ENCODE data around the gene HIBCH.
"Not testable (repeated sequence)": the region's sequence is repeated elsewhere in the genome, so short reads cannot be mapped to it uniquely, and the experiment has no call there.

The HIBCH gene

GRCh38 chr2:190318931-190319554, 583 bp downstream of the HIBCH start:
- Histone ChIP-seq H3K4me1 (ENCODE audit: insufficient read depth, insufficient read length) (no peaks in the 10 kb centered on the region), H3K27me3 (ENCODE audit: insufficient read depth, insufficient read length) (no peaks in the 10 kb centered on the region), H3K9ac (ENCODE audit: insufficient read length, low read depth) (peak overlapping the region; percentile 92), H3K36me3 (ENCODE audit: insufficient read depth, insufficient read length, low read length) (no peaks in the 10 kb centered on the region), H3K4me3 (ENCODE audit: insufficient read length, low read depth) (peak overlapping the region; percentile 76), H3K9me3 (ENCODE audit: insufficient read depth, low read length) (no peaks in the 10 kb centered on the region)
- DNase-seq (ENCODE audit: low read depth, low spot score), result no peak
- TF ChIP-seq SUZ12 (IDR thresholded peaks at IDR 0.05; ENCODE audit: extremely low read depth, insufficient read depth, insufficient read length), result no peak

- DNase-seq (ENCODE audit: low read depth, low spot score), result no peak
- Histone ChIP-seq H3K4me1 (ENCODE audit: insufficient read depth, insufficient read length) (no peaks in the 10 kb centered on the region), H3K4me3 (ENCODE audit: insufficient read length, low read depth) (peak overlapping the region; percentile 76), H3K9ac (ENCODE audit: insufficient read length, low read depth) (peak overlapping the region; percentile 92), H3K36me3 (ENCODE audit: insufficient read depth, insufficient read length, low read length) (no peaks in the 10 kb centered on the region), H3K9me3 (ENCODE audit: insufficient read depth, low read length) (no peaks in the 10 kb centered on the region), H3K27me3 (ENCODE audit: insufficient read depth, insufficient read length) (no peaks in the 10 kb centered on the region)
- TF ChIP-seq YY1 (IDR thresholded peaks at IDR 0.05; ENCODE audit: insufficient read depth, insufficient read length), result no peak
Measured at GRCh38 chr2:190318514-190318913, 1.1 kb downstream of the HIBCH start.

DNA sequence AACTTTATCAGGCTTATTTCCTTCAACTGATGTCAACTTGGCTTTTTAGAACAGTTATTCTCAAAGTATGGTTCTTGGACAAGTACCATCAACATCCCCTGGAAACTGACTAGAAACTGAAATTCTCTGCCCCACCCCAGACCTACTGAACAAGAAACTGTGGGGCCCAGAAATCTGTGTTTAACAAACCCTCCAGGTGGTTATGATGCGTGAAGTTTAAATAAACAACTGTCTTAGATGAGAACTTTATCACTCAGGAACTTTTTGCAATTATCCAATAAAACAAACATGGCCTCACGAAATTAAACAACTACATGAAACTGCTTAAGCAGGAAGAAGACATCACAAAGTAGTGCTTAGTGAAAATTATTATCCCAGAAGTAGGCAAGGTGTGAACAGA, 4.4 kb downstream of the HIBCH start:
- Histone ChIP-seq H3K9ac (ENCODE audit: insufficient read length, low read depth) (no peak overlapping the region), H3K27me3 (ENCODE audit: insufficient read depth, insufficient read length) (no peaks in the 10 kb centered on the region), H3K36me3 (ENCODE audit: insufficient read depth, insufficient read length, low read length) (peaks cover 3% of the 10 kb centered on the region), H3K4me1 (ENCODE audit: insufficient read depth, insufficient read length) (no peaks in the 10 kb centered on the region), H3K9me3 (ENCODE audit: insufficient read depth, low read length) (no peaks in the 10 kb centered on the region), H3K4me3 (ENCODE audit: insufficient read length, low read depth) (no peak overlapping the region)
- TF ChIP-seq SUZ12 (IDR thresholded peaks at IDR 0.05; ENCODE audit: extremely low read depth, insufficient read depth, insufficient read length) (no peak), YY1 (IDR thresholded peaks at IDR 0.05; ENCODE audit: insufficient read depth, insufficient read length) (no peak), ZNF274 (IDR thresholded peaks at IDR 0.05; ENCODE audit: low read depth, low read length) (no peak)
- no peak for DNase-seq (ENCODE audit: low read depth, low spot score)

GRCh38 chr2:190313880-190314279, 5.7 kb downstream of the HIBCH start:
- no peak overlapping the region for H3K9ac ChIP-seq (ENCODE audit: insufficient read length, low read depth)
- no peaks in the 10 kb centered on the region for H3K4me1 ChIP-seq (ENCODE audit: insufficient read depth, insufficient read length)
- H3K27me3 ChIP-seq (ENCODE audit: insufficient read depth, insufficient read length), result no peaks in the 10 kb centered on the region
- peaks cover 11% of the 10 kb centered on the region for H3K36me3 ChIP-seq (ENCODE audit: insufficient read depth, insufficient read length, low read length)
- no peak for DNase-seq (ENCODE audit: low read depth, low spot score)
- no peak overlapping the region for H3K4me3 ChIP-seq (ENCODE audit: insufficient read length, low read depth)
- TF ChIP-seq SUZ12 (IDR thresholded peaks at IDR 0.05; ENCODE audit: extremely low read depth, insufficient read depth, insufficient read length), result no peak
- TF ChIP-seq YY1 (IDR thresholded peaks at IDR 0.05; ENCODE audit: insufficient read depth, insufficient read length), result no peak
- no peak for TF ChIP-seq ZNF274 (IDR thresholded peaks at IDR 0.05; ENCODE audit: low read depth, low read length)
- H3K9me3 ChIP-seq (ENCODE audit: insufficient read depth, low read length), result no peaks in the 10 kb centered on the region

DNA sequence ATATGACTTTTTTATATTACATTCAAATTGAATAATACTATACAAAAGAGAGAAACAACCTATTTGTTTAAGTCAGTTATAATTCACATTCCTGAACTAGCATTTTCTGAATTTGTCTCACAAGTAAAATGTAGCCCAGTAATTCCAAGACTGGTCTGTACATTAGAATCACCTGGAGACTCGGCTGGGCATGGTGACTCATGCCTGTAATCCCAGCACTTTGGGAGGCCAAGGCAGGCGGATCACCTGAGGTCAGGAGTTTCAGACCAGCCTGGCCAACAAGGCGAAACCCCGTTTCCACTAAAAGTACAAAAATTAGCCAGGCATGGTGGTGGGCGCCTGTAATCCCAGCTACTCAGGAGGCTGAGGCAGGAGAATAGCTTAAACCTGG, 7.0 kb downstream of the HIBCH start:
- not testable (repeated sequence) for H3K4me3 ChIP-seq (ENCODE audit: insufficient read length, low read depth); H3K4me1 ChIP-seq (ENCODE audit: insufficient read depth, insufficient read length); DNase-seq (ENCODE audit: low read depth, low spot score); H3K9ac ChIP-seq (ENCODE audit: insufficient read length, low read depth); H3K27me3 ChIP-seq (ENCODE audit: insufficient read depth, insufficient read length); H3K9me3 ChIP-seq (ENCODE audit: insufficient read depth, low read length)
- H3K36me3 ChIP-seq (ENCODE audit: insufficient read depth, insufficient read length, low read length), result peaks cover 21% of the 10 kb centered on the region

GRCh38 chr2:190311893-190312634, 7.6 kb downstream of the HIBCH start:
- Histone ChIP-seq H3K27me3 (ENCODE audit: insufficient read depth, insufficient read length) (no peaks in the 10 kb centered on the region), H3K9me3 (ENCODE audit: insufficient read depth, low read length) (no peaks in the 10 kb centered on the region), H3K4me3 (ENCODE audit: insufficient read length, low read depth) (no peak overlapping the region), H3K36me3 (ENCODE audit: insufficient read depth, insufficient read length, low read length) (peaks cover 21% of the 10 kb centered on the region), H3K4me1 (ENCODE audit: insufficient read depth, insufficient read length) (no peaks in the 10 kb centered on the region), H3K9ac (ENCODE audit: insufficient read length, low read depth) (no peak overlapping the region)
- TF ChIP-seq SUZ12 (IDR thresholded peaks at IDR 0.05; ENCODE audit: extremely low read depth, insufficient read depth, insufficient read length) (no peak), ZNF274 (IDR thresholded peaks at IDR 0.05; ENCODE audit: low read depth, low read length) (no peak), YY1 (IDR thresholded peaks at IDR 0.05; ENCODE audit: insufficient read depth, insufficient read length) (no peak)
- DNase-seq (ENCODE audit: low read depth, low spot score), result no peak

GRCh38 chr2:190308031-190308430, 11.6 kb downstream of the HIBCH start:
- no peaks in the 10 kb centered on the region for H3K9me3 ChIP-seq (ENCODE audit: insufficient read depth, low read length)
- H3K4me1 ChIP-seq (ENCODE audit: insufficient read depth, insufficient read length), result no peaks in the 10 kb centered on the region
- no peaks in the 10 kb centered on the region for H3K27me3 ChIP-seq (ENCODE audit: insufficient read depth, insufficient read length)
- no peak for TF ChIP-seq SUZ12 (IDR thresholded peaks at IDR 0.05; ENCODE audit: extremely low read depth, insufficient read depth, insufficient read length)
- TF ChIP-seq YY1 (IDR thresholded peaks at IDR 0.05; ENCODE audit: insufficient read depth, insufficient read length), result no peak
- TF ChIP-seq ZNF274 (IDR thresholded peaks at IDR 0.05; ENCODE audit: low read depth, low read length), result no peak
- H3K4me3 ChIP-seq (ENCODE audit: insufficient read length, low read depth), result no peak overlapping the region
- H3K9ac ChIP-seq (ENCODE audit: insufficient read length, low read depth), result no peak overlapping the region
- peaks cover 30% of the 10 kb centered on the region for H3K36me3 ChIP-seq (ENCODE audit: insufficient read depth, insufficient read length, low read length)
- DNase-seq (ENCODE audit: low read depth, low spot score), result no peak
